OCI-LY3 (cell line): ENCODE results near the gene VENTX.

ENCODE experiments used
- CTCF ChIP-seq: fragments of 200-600, 300-600 bp; sonication (generic); IDR thresholded peaks from 2 replicates; pipeline ENCODE4 v1.5.1; 2014; ENCODE audit warnings: antibody characterized with exemption, low read length, low read depth
- EZH2phosphoT487 ChIP-seq: fragments of 200-600 bp; shearing (Covaris generic); IDR thresholded peaks from 2 replicates; pipeline ENCODE4 v1.6.1; 2018; ENCODE audit warnings: antibody characterized with exemption, mixed run types, low read depth

- TF ChIP-seq CTCF (no peak), EZH2phosphoT487 (no peak)
Observed at GRCh38 chr10:133249975-133250754, 12.5 kb downstream of the VENTX start.
